Activated T-helper 1 cell treated with anti-CD3 and anti-CD28 coated beads, Interleukin-2, amount 50 U/mL, for 16 hours (primary cell): ENCODE data around the gene ACP2.
"Not testable (repeated sequence)": the region's sequence is repeated elsewhere in the genome, so short reads cannot be mapped to it uniquely, and the experiment has no call there.

Experiments
- DNase-seq, 2 donors: peaks; one replicate each; pipeline ENCODE4 v3.0.0-alpha.2; 2020; ENCODE audit warnings: low read depth in 1 of 2, low spot score in 1 of 2

Gene ACP2

DNA sequence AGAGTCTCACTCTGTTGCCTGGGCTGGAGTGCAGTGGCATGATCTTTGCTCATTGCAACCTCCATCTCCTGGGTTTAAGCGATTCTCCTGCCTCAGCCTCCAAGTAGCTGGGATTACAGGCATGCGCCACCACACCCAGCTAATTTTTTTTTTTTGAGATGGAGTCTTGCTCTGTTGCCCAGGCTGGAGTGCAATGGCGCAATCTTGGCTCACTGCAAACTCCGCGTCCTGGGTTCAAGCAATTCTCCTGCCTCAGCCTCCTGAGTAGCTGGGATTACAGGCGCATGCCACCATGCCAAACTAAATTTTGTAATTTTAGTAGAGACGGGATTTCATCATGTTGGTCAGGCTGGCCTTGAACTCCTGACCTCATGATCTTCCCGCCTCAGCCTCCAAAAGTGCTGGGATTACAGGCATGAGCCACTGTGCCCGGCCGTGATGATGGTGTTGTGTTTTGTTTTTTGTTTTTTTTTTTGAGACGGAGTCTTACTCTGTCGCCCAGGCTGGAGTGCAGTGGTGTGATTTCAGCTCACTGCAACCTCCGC lies 40.5 kb downstream of the ACP2 start:
- DNase-seq = not testable (repeated sequence)

GRCh38 chr11:47207459-47207858 lies 41.2 kb downstream of the ACP2 start:
- no peak for DNase-seq

DNA sequence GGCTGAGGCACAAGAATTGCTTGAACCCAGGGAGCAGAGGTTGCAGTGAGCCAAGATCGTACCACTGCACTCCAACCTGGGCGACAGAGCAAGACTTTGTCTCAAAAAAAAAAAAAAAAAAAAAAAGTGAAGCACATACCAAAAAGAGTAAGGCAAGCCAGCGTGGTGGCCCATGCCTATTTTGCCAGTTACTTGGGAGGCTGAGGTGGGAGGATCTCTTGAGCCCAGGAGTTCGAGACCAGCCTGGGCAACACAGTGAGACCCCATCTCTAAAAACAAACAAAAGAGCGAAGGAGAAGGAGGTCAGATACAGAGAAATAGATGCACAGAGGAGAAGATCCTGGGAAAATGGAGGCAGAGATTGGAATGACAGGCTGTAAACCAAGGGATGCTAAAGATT lies 42.0 kb downstream of the ACP2 start:
- DNase-seq = not testable (repeated sequence)

GRCh38 chr11:47204637-47204989 lies 44.0 kb downstream of the ACP2 start:
- no peak for DNase-seq

GRCh38 chr11:47202576-47202975 lies 46.0 kb downstream of the ACP2 start:
- DNase-seq = no peak

DNA sequence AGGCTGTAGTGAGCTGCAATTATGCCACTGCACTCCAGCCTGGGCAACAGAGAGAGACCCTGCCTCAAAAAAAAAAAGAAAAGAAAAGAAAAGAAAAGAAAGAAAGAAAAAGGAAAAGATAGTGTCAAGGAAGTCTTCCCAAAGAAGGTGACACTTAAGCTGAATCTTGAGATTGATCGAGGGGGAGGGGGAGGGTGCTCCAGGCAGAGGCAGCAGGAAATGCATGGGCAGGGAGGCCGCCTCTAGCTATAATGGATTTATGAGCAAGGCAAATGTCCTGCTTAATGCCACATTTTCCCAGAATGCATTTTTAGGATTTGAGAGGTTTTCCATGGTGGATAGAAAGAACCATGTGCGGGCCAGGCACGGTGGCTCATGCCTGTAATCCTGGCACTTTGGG lies 47.6 kb downstream of the ACP2 start:
- no peak for DNase-seq

DNA sequence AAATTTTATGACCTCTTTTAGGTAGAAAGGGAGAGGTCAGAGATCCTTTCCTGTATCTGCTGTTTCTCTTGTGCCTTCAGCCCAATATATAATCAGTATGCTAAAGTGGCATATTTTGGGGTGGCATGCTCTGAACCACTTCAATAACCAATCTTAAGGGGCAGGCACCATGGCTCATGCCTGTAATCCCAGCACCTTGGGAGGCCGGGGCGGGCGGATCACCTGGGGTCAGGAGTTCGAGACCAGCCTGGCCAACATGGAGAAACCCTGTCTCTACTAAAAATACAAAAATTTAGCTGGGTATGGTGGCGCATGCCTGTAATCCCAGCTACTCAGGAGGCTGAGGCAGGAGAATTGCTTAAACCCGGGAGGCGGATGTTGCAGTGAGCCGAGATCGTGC lies 50.5 kb downstream of the ACP2 start:
- not testable (repeated sequence) for DNase-seq

DNA sequence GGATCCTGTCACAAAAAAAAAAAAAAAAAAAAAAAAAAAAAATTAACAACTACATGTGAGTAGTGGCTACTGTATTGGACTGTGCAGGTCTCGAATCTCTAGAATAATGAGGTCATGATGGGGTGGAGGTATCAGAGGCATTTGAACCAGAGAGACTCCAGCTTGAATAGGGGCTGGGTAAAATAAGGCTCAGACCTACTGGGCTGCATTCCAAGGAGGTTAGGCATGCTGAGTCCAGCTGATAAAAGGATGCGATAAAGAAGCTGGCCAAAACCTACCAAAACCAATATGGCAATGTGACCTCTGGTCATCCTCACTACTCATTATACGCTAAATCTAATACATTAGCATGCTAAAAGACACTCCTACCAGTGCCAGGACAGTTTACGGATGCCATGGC lies 56.5 kb downstream of the ACP2 start:
- DNase-seq = no peak

- not testable (repeated sequence) for DNase-seq
Observed at GRCh38 chr11:47191137-47191536, 57.5 kb downstream of the ACP2 start.
